CD4-positive, alpha-beta T cell treated with Interleukin-6 at 100 ng/mL for 8 hours (primary cell): ENCODE data around the gene ANKRA2.
"Not testable (repeated sequence)": the region's sequence is repeated elsewhere in the genome, so short reads cannot be mapped to it uniquely, and the experiment has no call there.

Experiments used
- DNase-seq: peaks from one replicate; pipeline ENCODE4 v3.0.0-alpha.2; 2020; ENCODE audit warnings: mixed read lengths, low spot score

The ANKRA2 gene

GRCh38 chr5:73545403-73545779, 20.0 kb downstream of the ANKRA2 start:
- no peak for DNase-seq

GRCh38 chr5:73544429-73545402, 20.7 kb downstream of the ANKRA2 start:
- no peak for DNase-seq

- DNase-seq, result no peak
Observed at GRCh38 chr5:73542020-73542419, 23.4 kb downstream of the ANKRA2 start.

GRCh38 chr5:73540192-73540591, 25.2 kb downstream of the ANKRA2 start:
- DNase-seq, result no peak

- no peak for DNase-seq
Observed at GRCh38 chr5:73539730-73540129, 25.7 kb downstream of the ANKRA2 start.

GRCh38 chr5:73534971-73535370, 30.5 kb downstream of the ANKRA2 start:
- DNase-seq, result no peak

GRCh38 chr5:73534011-73534644, 31.3 kb downstream of the ANKRA2 start:
- DNase-seq, result no peak

GRCh38 chr5:73532195-73532594, 33.2 kb downstream of the ANKRA2 start:
- DNase-seq, result no peak

- DNase-seq, result no peak
Observed at GRCh38 chr5:73531356-73531755, 34.1 kb downstream of the ANKRA2 start.

- DNase-seq, result no peak
Observed at GRCh38 chr5:73529081-73529480, 36.4 kb downstream of the ANKRA2 start.

- no peak for DNase-seq
Observed at GRCh38 chr5:73528248-73528647, 37.2 kb downstream of the ANKRA2 start.

- DNase-seq, result no peak
Observed at GRCh38 chr5:73525606-73526203, 39.7 kb downstream of the ANKRA2 start.

- no peak for DNase-seq
Observed at GRCh38 chr5:73523861-73524260, 41.6 kb downstream of the ANKRA2 start.

- no peak for DNase-seq
Observed at GRCh38 chr5:73522989-73523388, 42.5 kb downstream of the ANKRA2 start.

GRCh38 chr5:73519531-73520283, 45.7 kb downstream of the ANKRA2 start:
- DNase-seq, result peak; percentile 75

GRCh38 chr5:73515232-73515631, 50.2 kb downstream of the ANKRA2 start:
- DNase-seq, result no peak

- DNase-seq, result no peak
Observed at GRCh38 chr5:73514418-73514817, 51.0 kb downstream of the ANKRA2 start.

GRCh38 chr5:73513996-73514395, 51.4 kb downstream of the ANKRA2 start:
- no peak for DNase-seq

GRCh38 chr5:73508521-73508920, 56.9 kb downstream of the ANKRA2 start:
- DNase-seq, result not testable (repeated sequence)

- DNase-seq, result no peak
Observed at GRCh38 chr5:73507062-73507461, 58.4 kb downstream of the ANKRA2 start.

GRCh38 chr5:73506459-73506955, 58.9 kb downstream of the ANKRA2 start:
- DNase-seq, result no peak
